ENCODE data around the gene ZFHX2.

GRCh38 chr14:23572836-23573235 is 21.3 kb upstream of the ZFHX2 start:
- TF ChIP-seq EZH2 (optimal IDR thresholded peaks at IDR 0.05; ENCODE audit: low read depth, low read length) (no peak), CTCF (IDR thresholded peaks at IDR 0.05; ENCODE audit: low read length) (no peak)

Measured in MM.1S (cell line).